Large intestine (tissue), 3 donors: Measurements from ENCODE around the gene ZBTB47. TPM values are rescaled to one million over a fixed set of nuclear protein-coding genes. Genes with fewer than 3 reads are reported as not detected.

ENCODE experiments used
- DNase-seq, 2 donors: peaks; one replicate each; pipeline versions ENCODE4 v3.0.0 to v3.0.0-alpha.2; 2013
- H3K27ac ChIP-seq: one replicate; pipeline ENCODE4 v1.5.1; 2013; ENCODE audit warnings: low read length
- H3K27me3 ChIP-seq: 2 replicates; pipeline ENCODE4 v1.6.1; 2013; ENCODE audit warnings: low read length; ENCODE audit not compliant: control insufficient read depth, insufficient read depth
- H3K36me3 ChIP-seq: 2 replicates; pipeline ENCODE4 v1.6.1; 2013; ENCODE audit warnings: low read length; ENCODE audit not compliant: control insufficient read depth, insufficient read depth
- H3K4me1 ChIP-seq: one replicate; pipeline ENCODE4 v1.6.1; 2013; ENCODE audit warnings: low read length; ENCODE audit not compliant: control insufficient read depth, insufficient read depth
- H3K4me3 ChIP-seq: one replicate; pipeline ENCODE4 v1.5.1; 2013; ENCODE audit warnings: low read length
- H3K9me3 ChIP-seq: one replicate; pipeline ENCODE4 v1.6.1; 2013; ENCODE audit warnings: mild to moderate bottlenecking, low read depth, low read length, moderate library complexity; ENCODE audit not compliant: control insufficient read depth
- WGBS: methylation state at CpG from one replicate; pipeline ENCODE4 v1.1.5; 2013; ENCODE audit warnings: low lambda C conversion rate; ENCODE audit not compliant: insufficient coverage; 5-methylcytosine and 5-hydroxymethylcytosine counted together
- polyA plus RNA-seq: library from polyadenylated mRNA; unstranded; fragments of 120-200 nt; gene quantifications from one replicate; pipeline ENCODE4 v1.2.1, GENCODE V29; 2013

Gene ZBTB47
- polyA plus RNA-seq, 1 donor = 12.5 TPM

DNA sequence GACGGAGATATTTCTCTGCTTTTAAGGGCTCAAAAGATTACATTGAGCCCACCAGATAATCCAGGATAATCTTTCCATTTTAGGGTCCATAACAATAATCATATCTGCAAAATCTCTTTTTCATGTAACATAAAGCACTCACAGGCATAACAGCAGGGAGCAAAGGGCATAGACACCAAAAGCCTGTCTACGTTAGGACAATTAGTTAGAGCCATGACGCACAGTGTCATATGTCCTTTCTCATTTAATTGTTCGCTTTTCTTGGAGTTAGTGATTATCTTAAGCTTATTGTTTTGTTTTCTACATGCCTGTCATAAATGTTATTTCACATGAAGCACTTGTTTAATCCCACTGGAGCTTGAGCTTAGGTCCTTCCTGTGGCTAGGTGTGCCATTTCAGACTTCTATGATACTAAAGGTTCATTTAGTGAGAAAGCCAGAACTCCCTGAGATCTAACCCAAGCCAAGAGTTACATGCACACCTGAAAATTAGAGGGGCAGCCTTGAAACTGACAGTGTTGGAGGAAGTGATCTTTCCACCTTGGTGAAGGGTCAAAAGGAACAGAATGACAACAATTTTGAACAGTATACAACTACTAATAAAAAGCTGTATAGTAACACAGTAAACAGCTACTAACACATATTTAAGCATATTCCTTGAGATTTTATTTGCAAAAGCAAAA is 60.8 kb downstream of the ZBTB47 start:
- H3K27me3 ChIP-seq = peaks cover 3% of the 10 kb centered on the region
- WGBS = 22% methylated on average over 3 of the region's 4 CpGs
- peaks cover 6% of the 10 kb centered on the region for H3K4me1 ChIP-seq
- H3K36me3 ChIP-seq = no peaks in the 10 kb centered on the region
- peak; percentile 19 to 71 for DNase-seq
- no peak overlapping the region for H3K4me3 ChIP-seq
- no peak overlapping the region for H3K27ac ChIP-seq
- H3K9me3 ChIP-seq = no peaks in the 10 kb centered on the region

Other genes with a start within 250 kb of the ZBTB47 start
- not detected for gene LYZL4, start 243.1 kb upstream of the ZBTB47 start, polyA plus RNA-seq
- gene VIPR1, start 151.1 kb upstream of the ZBTB47 start, polyA plus RNA-seq = 75.3 TPM
- 49.2 TPM for gene SEC22C, start 71.7 kb upstream of the ZBTB47 start, polyA plus RNA-seq
- gene SS18L2, start 62.8 kb upstream of the ZBTB47 start, polyA plus RNA-seq = 47.5 TPM
- 138 TPM for gene NKTR, start 53.0 kb upstream of the ZBTB47 start, polyA plus RNA-seq
- 0.25 TPM for gene KLHL40, start 31.8 kb downstream of the ZBTB47 start, polyA plus RNA-seq
- gene HHATL, start 49.1 kb downstream of the ZBTB47 start, polyA plus RNA-seq = 0.18 TPM
- gene CCDC13, start 119.6 kb downstream of the ZBTB47 start, polyA plus RNA-seq = 0.40 TPM
- gene HIGD1A, start 150.8 kb downstream of the ZBTB47 start, polyA plus RNA-seq = 119 TPM
- gene ACKR2, start 155.7 kb downstream of the ZBTB47 start, polyA plus RNA-seq = 2.6 TPM
- gene CYP8B1, start 222.2 kb downstream of the ZBTB47 start, polyA plus RNA-seq = 0.75 TPM